GM12878 (cell line): ENCODE results near the gene CYP4X1. TPM values are rescaled to one million over a fixed set of nuclear protein-coding genes. Genes with fewer than 3 reads are reported as not detected.

Experiments
- ATAC-seq: fragments of 200-7000 bp; cut with Tn5 transposase; 3 replicates; pipeline ENCODE4 v1.9.1; 2020; ENCODE audit warnings: mild to moderate bottlenecking, moderate library complexity
- BruUV-seq: library from RNA; stranded (reverse); fragments of 400-500 nt; replicated peaks from 2 replicates; lab custom pipeline; 2021; lab: Mats Ljungman, UMichigan
- CTCF ChIA-PET: fragments of 300-600 bp; sonication (Branson Sonifier 250); formaldehyde crosslinking; extraction: SDS; loops from one replicate; lab custom pipeline; 2021; ENCODE audit warnings: inconsistent platforms; lab: Yijun Ruan, JAX
- POLR2A ChIA-PET: fragments of 350-600 bp; formaldehyde crosslinking; extraction: SDS; loops from one replicate; lab custom pipeline; 2021; ENCODE audit warnings: inconsistent platforms; lab: Charles Lee
- RAD21 ChIA-PET: fragments of 300-600 bp; sonication (Branson Sonifier 250); formaldehyde crosslinking; loops from one replicate; lab custom pipeline; 2023; ENCODE audit warnings: antibody characterized with exemption; ENCODE audit not compliant: unreplicated experiment; lab: Charles Lee
- SMC1A ChIA-PET: fragments of 300-600 bp; sonication (Branson Sonifier 250); formaldehyde crosslinking; loops from one replicate; lab custom pipeline; 2023; ENCODE audit not compliant: unreplicated experiment, uncharacterized antibody; lab: Charles Lee
- DNase-seq: peaks from one replicate; pipeline ENCODE4 v3.0.0-alpha.2; 2011; ENCODE audit warnings: low read depth, low spot score
- FAIRE-seq: peaks from 3 replicates; lab custom pipeline; 2011; peaks lifted over from hg19 to GRCh38; lab: Jason Lieb, UNC
- H2AFZ ChIP-seq: 2 replicates; pipeline ENCODE4 v1.6.0; 2011; ENCODE audit warnings: low read depth, low read length, control low read depth; ENCODE audit not compliant: control insufficient read depth
- H3K27ac ChIP-seq: 2 replicates; pipeline ENCODE4 v1.5.1; 2011; ENCODE audit warnings: control low read depth; ENCODE audit not compliant: control insufficient read depth, insufficient read depth
- H3K27me3 ChIP-seq, 2 experiments: replicated peaks in 1 of 2; 2 replicates each; pipeline versions ENCODE4 v1.6.0 to v1.6.1; 2011; ENCODE audit warnings: low read length in 1 of 2; ENCODE audit not compliant: control insufficient read depth in 2 of 2, insufficient read depth in 2 of 2
- H3K36me3 ChIP-seq, 2 experiments: 2 replicates each; pipeline ENCODE4 v1.5.1; 2011; ENCODE audit warnings: low read length in 1 of 2; ENCODE audit not compliant: control insufficient read depth in 2 of 2, insufficient read depth in 2 of 2
- H3K4me1 ChIP-seq: 2 replicates; pipeline ENCODE4 v1.6.1; 2011; ENCODE audit warnings: mild to moderate bottlenecking, low read length, moderate library complexity, mixed read lengths; ENCODE audit not compliant: control insufficient read depth, insufficient read depth
- H3K4me2 ChIP-seq: 2 replicates; pipeline ENCODE4 v1.6.0; 2011; ENCODE audit warnings: control low read depth; ENCODE audit not compliant: control insufficient read depth, insufficient read depth
- H3K4me3 ChIP-seq: fragments of 200-600 bp; sonication (generic); 2 replicates; pipeline ENCODE4 v1.5.1; 2016
- H3K79me2 ChIP-seq: 2 replicates; pipeline ENCODE4 v1.6.0; 2011; ENCODE audit warnings: low read length; ENCODE audit not compliant: control insufficient read depth, insufficient read depth
- H3K9ac ChIP-seq: 2 replicates; pipeline ENCODE4 v1.8.0; 2011; ENCODE audit warnings: low read length, control low read depth, mixed read lengths; ENCODE audit not compliant: control insufficient read depth, insufficient read depth
- H3K9me3 ChIP-seq: replicated peaks from 3 replicates; pipeline ENCODE4 v1.5.1; 2011; ENCODE audit warnings: mild to moderate bottlenecking, low read length; ENCODE audit not compliant: control insufficient read depth, insufficient read depth
- H4K20me1 ChIP-seq: 2 replicates; pipeline ENCODE4 v1.6.0; 2011; ENCODE audit not compliant: control insufficient read depth, insufficient read depth
- CHD2 ChIP-seq: IDR thresholded peaks from 2 replicates; pipeline ENCODE4 v1.6.1; 2011; ENCODE audit warnings: low read depth, low read length, improper control_type of control experiment, borderline replicate concordance
- GATAD2B ChIP-seq: fragments of 450-650 bp; conservative IDR thresholded peaks from 2 replicates; pipeline ENCODE4 v1.6.1; 2017; ENCODE audit warnings: low read depth, mild to moderate bottlenecking, moderate library complexity
- MYB ChIP-seq: fragments of 150-350 bp; IDR thresholded peaks from 2 replicates; pipeline ENCODE4 v1.6.1; 2014; ENCODE audit warnings: mild to moderate bottlenecking, low read depth, low read length, borderline replicate concordance
- MYC ChIP-seq: IDR thresholded peaks from 2 replicates; pipeline ENCODE4 v1.6.1; 2011; ENCODE audit warnings: mild to moderate bottlenecking, low read length, moderate library complexity, inconsistent platforms; ENCODE audit not compliant: insufficient read depth, insufficient replicate concordance, insufficient read length, severe bottlenecking
- PKNOX1 ChIP-seq: fragments of 450-650 bp; IDR thresholded peaks from 2 replicates; pipeline ENCODE4 v1.6.1; 2016; ENCODE audit warnings: mild to moderate bottlenecking
- RCOR1 ChIP-seq: conservative IDR thresholded peaks from 2 replicates; pipeline ENCODE4 v1.6.1; 2012; ENCODE audit warnings: low read depth, low read length, improper control_type of control experiment
- REST ChIP-seq: IDR thresholded peaks from 2 replicates; pipeline ENCODE4 v1.6.1; 2012; ENCODE audit warnings: mild to moderate bottlenecking, low read depth, low read length
- SPI1 ChIP-seq: IDR thresholded peaks from 2 replicates; pipeline ENCODE4 v1.6.1; 2011; ENCODE audit warnings: low read depth, mild to moderate bottlenecking, low read length, moderate library complexity, borderline replicate concordance; ENCODE audit not compliant: insufficient read depth
- SUZ12 ChIP-seq: fragments of 200-600 bp; sonication (generic); IDR thresholded peaks from one replicate; pipeline ENCODE4 v1.6.1; 2018; ENCODE audit warnings: antibody characterized with exemption, mild to moderate bottlenecking; ENCODE audit not compliant: unreplicated experiment
- YY1 ChIP-seq: IDR thresholded peaks from 2 replicates; pipeline ENCODE4 v1.6.1; 2011; ENCODE audit warnings: low read depth, mild to moderate bottlenecking, low read length
- ZNF622 ChIP-seq: fragments of 450-650 bp; IDR thresholded peaks from 2 replicates; pipeline ENCODE4 v1.6.1; 2017; ENCODE audit warnings: mild to moderate bottlenecking, inconsistent platforms
- whole genome bisulfite sequencing: methylation state at CpG from one replicate; pipeline ENCODE4 v1.1.6; 2016; ENCODE audit warnings: low lambda C conversion rate; ENCODE audit not compliant: insufficient replicate concordance, insufficient coverage; ENCODE audit errors: missing lambda C conversion rate; 5-methylcytosine and 5-hydroxymethylcytosine counted together
- in situ Hi-C: fragments of 300-500 bp; cut with MboI; formaldehyde crosslinking; loops from 9 replicates; pipeline ENCODE4 v1.14.3; 2018; ENCODE audit warnings: mixed read lengths
- intact Hi-C: fragments of 100-400 bp; cut with micrococcal nuclease; formaldehyde crosslinking; loops from one replicate; pipeline ENCODE4 v1.14.2; 2022; ENCODE audit not compliant: unreplicated experiment
- polyA plus RNA-seq, 11 experiments: library from polyadenylated mRNA; depleted of rRNA in 4 of 11; unstranded in 6 of 11; stranded (reverse) in 5 of 11; fragments of >200 nt; fragmentation: Nextera tagmentation in 4 of 11; fragmentation: Illumina TruSeq in 1 of 11; extraction: Ambion mirVana in 4 of 11; extraction: Trizol in 1 of 11; gene quantifications; 1 replicate in 1 of 11; 2 replicates in 10 of 11; pipeline versions ENCODE4 v1.2.1 to v1.2.3, GENCODE V29; 2011 to 2016; ENCODE audit warnings: inconsistent platforms in 2 of 11, missing spikeins in 2 of 11, low read depth in 1 of 11
- total RNA-seq, 4 experiments: library from RNA; depleted of rRNA in 3 of 4; stranded (reverse); fragments of >200 nt in 3 of 4; fragmentation: Illumina TruSeq in 1 of 4; extraction: Trizol in 1 of 4; gene quantifications; 2 replicates each; pipeline versions ENCODE4 v1.2.1 to v1.2.3, GENCODE V29; 2013 to 2021
- TF ChIP-seq, protein P1 (sequence below): IDR thresholded peaks from 2 replicates; pipeline ENCODE4 v1.6.1; 2011; ENCODE audit warnings: low read depth, mild to moderate bottlenecking, low read length, moderate library complexity, borderline replicate concordance; ENCODE audit errors: extremely low read depth
- TF ChIP-seq, protein P2 (sequence below): IDR thresholded peaks from 2 replicates; pipeline ENCODE4 v1.6.1; 2011; ENCODE audit warnings: borderline replicate concordance, low read depth, mild to moderate bottlenecking, moderate library complexity, mixed read lengths, low read length; ENCODE audit not compliant: insufficient read depth; ENCODE audit errors: extremely low read length

CYP4X1 gene
- total and polyA plus RNA-seq, 10 of the 15 experiments (the other 5 are each of a cell fraction or from before 2014, with no cell fraction given): 0.03 to 0.04 (median 0.03) TPM; not detected in 7

DNA sequence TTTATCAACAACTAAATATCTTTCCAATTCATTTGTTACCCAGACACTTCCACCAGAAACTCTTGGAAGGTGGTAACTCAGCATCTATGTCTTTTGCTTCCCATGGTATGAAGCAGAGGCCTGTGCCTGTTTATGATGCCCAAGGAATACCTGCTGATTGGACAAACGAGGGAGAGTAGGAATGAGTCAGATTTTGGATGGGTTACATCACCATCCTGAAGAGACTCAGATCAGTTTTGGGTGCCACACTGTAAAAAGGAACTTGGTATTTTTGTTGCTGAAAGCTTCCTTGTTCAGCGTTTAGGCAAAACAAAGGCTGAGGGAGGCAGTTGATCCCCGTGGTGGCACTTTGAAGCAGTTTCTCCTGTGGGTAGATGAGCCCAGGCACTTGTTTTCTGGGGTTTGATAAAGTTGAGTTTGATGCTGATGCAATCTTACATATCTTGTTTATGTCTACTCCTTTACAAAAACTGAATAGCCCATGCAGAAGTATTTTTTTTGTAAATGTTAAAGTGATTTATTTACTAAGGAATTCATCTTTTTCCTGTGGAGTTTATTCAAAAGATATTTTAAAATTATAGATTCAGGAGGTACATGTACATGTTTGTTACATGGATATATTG lies 26.7 kb upstream of the CYP4X1 start:
- Histone ChIP-seq H4K20me1 (no peaks in the 10 kb centered on the region), H3K9ac (no peak overlapping the region), H3K4me3 (no peak overlapping the region), H3K27me3 (no peaks in the 10 kb centered on the region), H3K4me2 (no peak overlapping the region), H3K27ac (no peak overlapping the region), H3K9me3 (no peaks in the 10 kb centered on the region), H3K79me2 (no peaks in the 10 kb centered on the region), H3K4me1 (no peaks in the 10 kb centered on the region), H2AFZ (no peak overlapping the region), H3K36me3 (no peaks in the 10 kb centered on the region)
- in situ Hi-C loops: no loop called here
- no peak for FAIRE-seq
- RAD21 ChIA-PET: no interaction called here
- intact Hi-C loops: no loop called here
- 2% methylated on average over 3 of the region's 3 CpGs for WGBS
- SMC1A ChIA-PET: no interaction called here
- TF ChIP-seq SUZ12 (no peak), ZNF622 (no peak), RCOR1 (no peak), YY1 (no peak), MYB (no peak), CHD2 (no peak), SPI1 (no peak), REST (no peak), MYC (no peak), PKNOX1 (no peak), GATAD2B (no peak)
- TF ChIP-seq, protein P1, sequence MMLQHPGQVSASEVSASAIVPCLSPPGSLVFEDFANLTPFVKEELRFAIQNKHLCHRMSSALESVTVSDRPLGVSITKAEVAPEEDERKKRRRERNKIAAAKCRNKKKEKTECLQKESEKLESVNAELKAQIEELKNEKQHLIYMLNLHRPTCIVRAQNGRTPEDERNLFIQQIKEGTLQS: no peak
- TF ChIP-seq, protein P2, sequence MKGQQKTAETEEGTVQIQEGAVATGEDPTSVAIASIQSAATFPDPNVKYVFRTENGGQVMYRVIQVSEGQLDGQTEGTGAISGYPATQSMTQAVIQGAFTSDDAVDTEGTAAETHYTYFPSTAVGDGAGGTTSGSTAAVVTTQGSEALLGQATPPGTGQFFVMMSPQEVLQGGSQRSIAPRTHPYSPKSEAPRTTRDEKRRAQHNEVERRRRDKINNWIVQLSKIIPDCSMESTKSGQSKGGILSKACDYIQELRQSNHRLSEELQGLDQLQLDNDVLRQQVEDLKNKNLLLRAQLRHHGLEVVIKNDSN: no peak
- POLR2A ChIA-PET: no interaction called here
- BruUV-seq: no TSS peak
- DNase-seq: no peak
- CTCF ChIA-PET: no interaction called here
- ATAC-seq: no peak
